Measurements from ENCODE around the gene ZNF213.
A peak's percentile ranks its signal among the peaks of the same experiment; 100 is the strongest.
"Not testable (repeated sequence)": the region's sequence is repeated elsewhere in the genome, so short reads cannot be mapped to it uniquely, and the experiment has no call there.

ZNF213 gene

DNA sequence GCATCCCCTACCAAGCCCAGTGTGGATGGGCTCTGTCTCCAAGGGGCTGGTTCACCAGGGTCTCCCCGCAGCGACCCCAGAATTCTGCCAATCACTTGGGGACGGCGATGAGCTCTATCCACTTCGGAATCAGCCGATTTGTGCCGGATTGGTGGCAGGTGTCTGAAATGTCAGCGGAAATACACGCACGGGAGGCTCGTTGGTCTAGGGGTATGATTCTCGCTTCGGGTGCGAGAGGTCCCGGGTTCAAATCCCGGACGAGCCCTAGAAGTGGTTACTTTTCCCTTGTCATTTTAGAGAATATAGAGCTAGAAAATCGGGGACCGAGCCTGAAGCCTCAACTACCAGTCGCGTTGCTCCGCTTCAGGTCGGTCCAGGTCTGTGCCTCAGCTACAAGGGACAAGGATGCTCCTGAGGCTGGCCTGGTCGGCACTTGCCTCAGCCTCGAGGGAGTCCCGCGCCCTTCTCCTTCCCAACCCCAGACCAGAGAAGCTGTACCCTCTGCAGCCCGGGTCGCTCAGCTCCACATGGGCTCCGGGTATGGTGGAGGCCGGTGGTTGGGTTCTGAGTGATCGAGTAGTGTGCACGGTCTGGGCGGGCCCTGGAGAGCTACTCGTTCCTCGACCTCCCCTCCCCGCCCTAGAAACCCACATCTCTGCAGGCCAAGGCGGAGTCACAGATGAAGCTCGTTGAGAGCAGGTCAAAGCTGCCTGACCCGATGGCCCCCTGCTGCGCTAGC is 37.2 kb downstream of the ZNF213 start:
- no peak for DNase-seq

DNA sequence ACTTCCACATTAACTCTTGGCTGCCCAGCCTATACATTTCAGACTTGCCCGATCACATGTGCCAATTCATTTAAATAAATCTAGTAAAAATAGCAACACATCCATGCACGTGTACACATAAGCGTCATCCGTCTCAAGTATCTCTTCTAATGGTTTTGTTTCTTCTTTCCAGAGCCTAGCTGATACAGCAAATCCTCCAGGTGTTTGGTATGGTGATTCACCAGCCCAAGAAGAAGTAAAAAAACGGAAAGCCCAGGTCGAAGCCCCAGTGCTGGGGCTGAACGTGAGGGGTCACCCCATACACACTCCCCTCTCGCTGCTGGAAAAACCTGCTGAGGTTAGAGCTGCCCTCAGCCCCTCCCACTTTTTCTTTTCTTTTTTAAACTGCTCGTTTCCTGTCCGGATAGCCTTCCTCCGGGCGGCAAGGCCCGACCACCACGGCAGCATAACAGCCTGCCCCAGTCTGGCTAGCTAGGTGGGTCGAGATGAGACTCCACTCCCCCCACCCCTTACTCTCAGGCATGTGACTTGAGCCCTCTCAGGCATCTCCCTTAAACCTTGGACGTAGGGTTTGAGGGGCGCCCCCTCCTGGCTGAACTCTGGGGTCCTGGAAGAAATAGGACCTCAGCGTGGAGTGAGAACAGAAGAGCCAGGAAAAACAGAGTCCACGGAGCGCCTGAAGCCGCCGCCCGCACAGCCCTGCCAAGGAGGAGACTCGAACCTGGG is 39.2 kb downstream of the ZNF213 start:
- DNase-seq: peak; percentile 46

DNA sequence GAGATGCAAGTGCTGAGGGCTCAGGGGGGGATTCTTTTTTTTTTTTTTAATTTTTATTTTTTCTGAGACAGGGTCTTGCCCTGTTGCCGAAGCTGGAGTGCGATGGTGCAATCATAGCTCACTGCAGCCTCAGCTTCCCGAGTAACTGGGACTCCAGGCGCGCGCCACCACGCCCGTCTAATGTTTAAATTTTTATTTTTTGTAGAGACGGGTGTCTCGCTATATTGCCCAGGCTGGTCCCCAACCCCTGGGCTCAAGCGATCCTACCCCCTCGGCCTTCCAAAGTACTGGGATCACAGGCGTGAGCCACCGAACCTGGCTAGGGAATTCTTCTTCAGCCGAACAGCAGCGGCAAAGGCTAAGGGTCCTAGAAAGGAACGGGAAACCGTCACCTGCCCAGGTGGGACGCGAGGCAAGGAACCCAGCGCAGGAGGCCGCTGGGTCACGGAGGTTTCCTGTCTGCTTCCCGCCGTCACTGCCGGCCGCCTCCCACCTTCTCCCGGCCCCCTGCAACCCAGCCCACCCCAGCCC is 39.9 kb downstream of the ZNF213 start:
- DNase-seq: no peak

DNA sequence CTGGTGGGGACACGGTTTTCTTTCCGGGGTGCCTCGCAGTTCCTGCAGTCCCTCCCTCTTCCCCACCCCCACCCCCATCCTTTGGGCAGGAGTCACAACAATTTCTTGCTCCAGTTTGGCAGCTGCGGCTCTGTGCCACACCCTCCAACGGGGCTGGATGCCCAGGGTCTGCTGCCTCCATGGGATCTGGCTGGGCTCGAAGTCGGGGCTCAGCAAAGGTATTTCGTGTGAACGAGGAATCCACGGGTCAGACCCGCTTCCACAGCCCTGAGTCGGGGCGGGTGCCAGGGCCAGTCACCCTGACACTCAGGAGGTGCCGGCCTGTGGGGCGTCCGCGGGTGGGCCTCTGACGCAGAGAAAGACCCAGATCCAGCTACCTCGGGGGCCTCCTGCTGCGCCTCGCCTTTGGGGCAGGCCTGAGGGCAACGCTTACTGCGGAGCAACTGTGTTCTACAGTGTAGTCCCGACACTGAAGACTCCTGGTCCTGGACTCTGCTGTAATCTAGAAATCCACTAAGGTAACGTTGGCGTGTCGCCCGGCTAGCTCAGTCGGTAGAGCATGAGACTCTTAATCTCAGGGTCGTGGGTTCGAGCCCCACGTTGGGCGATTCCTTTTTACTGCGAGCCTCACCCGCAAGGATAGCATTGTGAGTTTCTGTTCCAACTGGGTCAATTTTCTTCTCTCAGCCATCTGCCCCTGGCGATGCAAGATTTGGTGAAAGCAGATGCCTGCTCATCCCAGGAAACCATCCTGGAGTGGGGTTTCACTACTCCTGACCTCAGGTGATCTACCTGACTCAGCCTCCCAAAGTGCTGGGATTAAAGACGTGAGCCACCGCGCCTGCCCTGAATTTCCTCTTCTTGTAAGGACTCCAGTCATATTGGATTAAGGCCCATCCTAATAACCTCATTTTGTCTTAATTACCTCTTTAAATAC is 40.6 kb downstream of the ZNF213 start:
- no peak for DNase-seq

DNA sequence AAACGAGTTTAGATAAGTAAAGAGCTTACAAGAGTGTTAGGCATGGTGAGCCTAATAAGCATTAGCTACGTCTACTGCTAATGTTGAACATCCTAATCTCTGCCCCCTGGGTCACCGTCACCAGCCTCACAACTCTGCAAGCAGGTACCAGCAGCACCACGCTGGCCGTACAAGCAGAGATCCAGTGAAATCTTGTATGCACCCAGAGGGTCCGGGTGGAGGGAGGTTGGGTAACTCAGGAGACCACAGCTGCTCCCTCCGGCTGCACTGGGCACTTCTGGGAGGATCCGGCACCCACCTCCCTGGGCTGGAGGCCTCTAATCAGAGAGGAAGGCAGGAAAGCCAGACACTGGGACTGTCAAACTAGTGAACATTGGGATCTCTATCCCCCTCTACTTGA is 44.8 kb downstream of the ZNF213 start:
- DNase-seq: no peak

DNA sequence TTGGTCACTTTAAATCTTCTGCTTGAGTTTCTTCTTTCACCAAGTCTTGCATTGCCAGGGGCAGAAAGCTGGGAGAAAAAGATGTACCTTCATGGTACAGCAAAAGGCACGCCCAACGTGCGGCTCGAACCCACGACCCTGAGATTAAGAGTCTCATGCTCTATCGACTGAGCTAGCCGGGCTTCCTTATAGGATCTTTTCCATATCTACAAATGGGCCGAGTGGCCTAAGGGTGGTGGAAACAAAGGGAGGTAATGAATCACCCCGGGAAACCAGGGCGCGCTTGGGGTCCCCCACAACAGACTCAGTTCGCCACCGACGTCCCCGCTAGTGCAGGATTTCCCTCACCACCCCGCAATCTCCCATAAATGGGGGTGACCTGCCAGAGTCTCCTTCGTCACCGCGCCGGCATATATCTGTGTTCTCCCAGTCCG is 45.6 kb downstream of the ZNF213 start:
- DNase-seq: no peak

DNA sequence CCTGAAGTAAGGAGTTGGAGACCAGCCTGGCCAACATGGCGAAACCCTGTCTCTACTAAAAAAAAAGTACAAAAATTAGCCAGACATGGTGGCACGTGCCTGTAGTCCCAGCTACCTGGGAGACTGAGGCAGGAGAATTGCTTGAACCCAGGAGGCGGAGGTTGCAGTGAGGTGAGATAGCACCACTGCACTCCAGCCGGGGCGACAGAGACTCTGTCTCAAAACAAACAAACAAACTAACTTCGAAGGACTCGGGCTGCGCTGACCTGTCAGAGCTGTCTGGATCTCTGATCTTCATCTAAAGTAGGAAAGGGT is 47.4 kb downstream of the ZNF213 start:
- DNase-seq: not testable (repeated sequence)

DNA sequence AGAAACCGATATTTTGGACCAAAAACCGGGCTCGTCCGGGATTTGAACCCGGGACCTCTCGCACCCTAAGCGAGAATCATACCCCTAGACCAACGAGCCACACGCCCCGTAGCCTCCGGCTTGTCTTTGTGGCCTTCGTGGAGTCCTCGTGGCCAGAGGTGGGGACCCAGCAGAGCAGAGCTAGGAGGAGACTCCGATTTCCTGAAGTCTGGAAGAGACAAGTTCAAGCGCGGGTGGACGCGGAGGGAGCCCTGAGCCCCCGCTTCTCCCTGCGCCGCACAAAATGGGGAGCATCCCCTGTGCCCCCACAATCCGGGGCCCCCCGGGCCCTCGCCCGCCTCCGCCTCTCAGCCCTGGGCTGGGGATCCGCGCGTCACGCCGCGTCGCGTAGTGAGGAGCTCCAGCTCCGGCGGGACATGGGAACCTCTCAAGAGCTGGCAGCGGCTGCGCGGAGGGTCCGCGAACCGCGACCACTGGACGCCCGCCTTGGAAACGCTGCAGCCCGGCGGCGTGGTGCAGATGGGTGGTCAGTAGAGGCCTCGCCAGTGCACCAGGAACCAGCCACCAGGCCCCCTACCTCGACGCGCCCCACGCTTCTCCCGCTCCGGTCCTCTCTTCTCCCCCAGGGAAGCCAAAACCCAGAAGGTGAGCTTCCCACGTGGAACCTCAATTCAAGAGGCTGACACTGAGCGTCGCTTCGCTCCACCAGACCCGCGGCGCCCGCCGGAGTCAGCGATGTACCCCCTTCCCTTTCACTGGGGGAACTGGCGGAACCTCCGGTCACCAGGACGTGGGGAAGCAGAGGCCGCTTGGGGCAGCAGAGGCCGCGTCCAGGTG is 48.0 kb downstream of the ZNF213 start:
- DNase-seq: no peak

DNA sequence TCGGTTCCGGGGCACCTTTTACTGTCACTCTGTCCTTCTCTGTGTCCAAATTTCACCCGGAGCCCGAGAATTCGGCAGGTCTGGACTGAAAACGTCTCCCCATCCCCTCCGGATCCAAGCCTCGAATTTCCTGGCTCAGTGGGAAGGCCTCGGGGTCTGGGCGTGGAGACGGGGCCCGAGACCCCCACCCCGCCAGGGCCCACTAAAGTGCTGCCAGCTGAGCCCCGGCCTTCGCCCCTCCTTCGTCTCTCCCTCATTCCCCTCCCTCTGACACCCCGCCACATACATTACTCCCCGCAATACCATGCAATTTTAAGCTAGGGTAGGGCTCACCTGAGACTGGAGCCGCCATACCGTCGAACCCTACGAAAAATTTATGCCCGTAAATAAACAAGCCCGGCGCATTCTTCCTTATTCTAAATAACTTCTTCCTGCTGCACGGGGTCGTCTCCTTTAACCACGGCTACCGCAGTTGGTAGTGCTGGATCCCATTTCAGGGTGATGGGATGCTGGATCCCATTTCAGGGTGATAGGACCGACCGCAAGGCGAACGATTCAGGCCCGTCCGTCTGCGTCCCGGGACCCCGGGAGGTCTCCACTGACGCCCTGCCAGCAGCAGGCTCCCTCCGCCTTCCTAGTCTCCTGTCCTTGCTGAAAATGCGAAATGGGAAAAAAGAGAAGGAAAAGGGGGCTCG is 48.8 kb downstream of the ZNF213 start:
- DNase-seq: no peak

DNA sequence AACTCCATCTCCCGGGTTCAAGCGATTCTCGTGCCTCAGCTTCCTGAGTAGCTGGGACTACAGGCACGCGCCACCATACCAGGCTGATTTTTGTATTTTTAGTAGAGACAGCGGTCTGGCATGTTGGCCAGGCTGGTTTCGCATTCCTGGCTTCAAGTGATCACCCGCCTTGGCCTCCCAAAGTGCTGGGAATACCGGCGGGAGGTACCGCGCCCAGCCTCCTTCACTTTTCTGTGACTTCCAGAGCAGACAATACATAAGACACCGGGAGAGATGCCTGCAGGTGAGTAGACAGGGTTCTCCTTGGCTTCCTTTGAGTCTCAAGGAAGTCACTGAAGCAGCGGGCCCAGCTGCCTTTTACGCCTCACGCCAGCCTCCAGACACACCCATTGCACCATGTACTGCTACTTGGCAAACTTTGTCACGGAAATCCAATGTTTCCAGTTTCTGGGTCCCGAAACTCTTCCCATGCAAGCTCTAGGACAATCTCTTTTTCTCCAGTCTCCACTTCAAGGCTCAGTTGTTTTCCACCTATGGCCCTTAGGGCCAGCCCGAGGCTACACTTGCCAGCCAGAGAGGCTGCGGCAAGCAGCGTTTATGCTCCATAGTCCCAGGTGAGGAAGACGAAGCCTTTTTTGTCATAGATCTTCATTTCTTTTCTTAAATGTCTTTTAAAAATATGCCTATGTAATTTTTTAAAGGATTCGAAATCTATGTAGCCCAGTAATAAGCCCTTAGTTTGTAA is 52.3 kb downstream of the ZNF213 start:
- DNase-seq: no peak

DNA sequence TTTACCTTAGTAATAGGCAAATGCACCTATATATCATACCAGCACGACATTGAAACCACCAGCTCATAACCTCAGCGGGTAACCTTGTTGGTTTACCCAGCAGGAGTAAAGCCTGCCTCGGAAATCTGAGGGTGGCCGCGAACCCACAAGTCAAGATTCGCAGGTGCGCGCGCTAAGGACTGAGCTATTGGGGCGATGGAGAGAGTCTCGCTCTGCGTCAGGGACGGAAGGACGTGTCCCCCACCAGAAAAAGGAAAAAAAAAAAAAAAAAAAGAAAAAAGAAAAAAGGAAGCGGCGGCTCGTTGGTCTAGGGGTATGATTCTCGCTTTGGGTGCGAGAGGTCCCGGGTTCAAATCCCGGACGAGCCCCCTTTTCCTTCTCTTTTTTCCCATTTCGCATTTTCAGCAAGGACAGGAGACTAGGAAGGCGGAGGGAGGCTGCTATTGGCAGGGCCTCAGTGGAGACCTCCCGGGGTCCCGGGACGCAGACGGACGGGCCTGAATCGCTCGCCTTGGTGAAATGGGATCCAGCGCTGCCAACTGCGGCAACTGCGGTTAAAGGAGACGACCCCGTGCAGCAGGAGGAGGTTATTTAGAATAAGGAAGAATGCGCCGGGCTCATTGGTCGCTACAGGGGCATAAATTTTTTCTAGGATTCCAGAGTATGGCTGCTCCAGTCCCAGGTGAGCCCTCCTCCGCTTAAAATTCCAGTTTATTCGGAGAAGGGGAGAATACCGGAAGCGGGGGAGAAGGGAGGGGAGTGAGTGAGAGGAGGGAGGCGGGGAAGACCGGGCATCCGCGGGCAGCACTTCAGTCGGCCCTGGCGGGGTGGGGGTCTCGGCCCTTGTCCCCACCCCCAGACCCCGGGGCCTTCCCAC is 53.2 kb downstream of the ZNF213 start, which contains the start of gene OR1F1:
OR1F1 (plus strand) TSS at position 407 of the 877 bp plus-strand sequence.
- no peak for DNase-seq

DNA sequence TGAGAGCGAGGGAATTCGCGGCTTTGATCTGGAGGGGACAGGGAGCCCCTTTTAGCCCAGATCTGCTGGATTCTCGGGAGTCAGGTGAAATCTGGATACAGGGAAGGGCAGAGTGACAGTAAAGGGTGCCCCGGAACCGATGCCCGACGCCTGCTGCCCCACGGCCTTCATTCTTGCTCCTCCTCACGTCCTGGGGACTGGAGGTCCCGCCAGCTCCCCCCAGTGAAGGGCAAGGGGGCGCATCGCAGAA is 53.8 kb downstream of the ZNF213 start:
- no peak for DNase-seq

DNA sequence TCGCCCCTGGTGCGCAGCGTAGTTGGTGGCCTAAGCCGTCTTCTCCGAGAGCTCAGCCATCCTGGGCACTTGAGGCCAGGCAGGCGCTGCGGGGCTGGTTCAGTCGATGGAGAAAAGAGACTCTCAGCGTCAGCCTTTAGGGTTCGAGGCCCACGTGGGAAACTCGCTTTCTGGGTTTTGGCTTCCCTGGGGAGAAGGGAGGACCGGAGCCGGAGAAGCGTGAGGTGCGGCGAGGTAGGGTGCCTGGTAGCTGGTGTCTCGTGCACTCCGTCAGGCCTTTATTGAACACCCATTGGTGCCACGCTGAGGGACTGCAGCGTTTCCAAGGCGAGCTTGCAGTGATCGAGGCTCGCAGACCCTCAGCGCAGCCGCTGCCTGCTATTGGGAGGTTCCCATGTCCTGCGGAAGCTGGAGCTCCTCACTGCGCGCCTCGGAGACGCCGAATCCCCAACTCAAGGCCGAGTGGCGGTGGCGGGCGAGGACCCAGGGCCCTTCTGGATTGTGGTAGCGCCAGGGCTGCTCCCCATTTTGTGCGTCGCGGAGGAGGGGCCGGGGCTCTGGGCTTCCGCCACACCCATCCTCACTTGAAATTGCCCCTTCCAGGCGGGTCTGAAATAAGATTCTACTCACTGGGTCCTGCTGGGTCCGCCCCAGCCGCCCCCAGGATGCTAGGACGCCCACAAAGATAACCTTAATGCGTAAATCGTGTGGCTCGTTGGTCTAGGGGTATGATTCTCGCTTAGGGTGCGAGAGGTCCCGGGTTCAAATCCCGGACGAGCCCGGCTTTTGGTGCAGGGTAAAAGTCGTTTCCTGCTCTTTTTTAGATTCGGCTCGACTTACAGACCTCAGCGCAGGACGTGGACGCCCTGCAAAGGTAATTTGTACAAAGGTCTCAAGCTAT is 54.3 kb downstream of the ZNF213 start:
- DNase-seq: no peak

DNA sequence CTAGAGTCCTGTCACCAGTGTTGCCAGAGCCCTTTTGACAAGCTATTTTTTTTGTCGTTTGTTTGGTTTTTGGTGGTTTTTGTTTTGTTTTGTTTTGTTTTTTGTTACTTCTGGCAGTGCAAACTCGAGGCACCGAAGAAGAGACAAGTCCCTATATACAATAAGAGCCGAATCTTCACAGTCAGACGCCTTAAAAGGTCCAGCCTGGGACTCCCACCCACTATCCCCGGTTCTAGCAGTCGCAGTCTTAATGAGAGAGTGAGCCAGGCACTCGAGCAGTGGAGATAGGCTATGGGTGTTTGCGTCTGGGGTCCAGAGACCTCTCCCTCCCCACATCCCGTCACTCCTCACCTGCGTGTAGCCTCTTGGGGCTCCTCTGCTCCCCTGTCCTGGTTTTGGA is 55.0 kb downstream of the ZNF213 start:
- no peak for DNase-seq

DNA sequence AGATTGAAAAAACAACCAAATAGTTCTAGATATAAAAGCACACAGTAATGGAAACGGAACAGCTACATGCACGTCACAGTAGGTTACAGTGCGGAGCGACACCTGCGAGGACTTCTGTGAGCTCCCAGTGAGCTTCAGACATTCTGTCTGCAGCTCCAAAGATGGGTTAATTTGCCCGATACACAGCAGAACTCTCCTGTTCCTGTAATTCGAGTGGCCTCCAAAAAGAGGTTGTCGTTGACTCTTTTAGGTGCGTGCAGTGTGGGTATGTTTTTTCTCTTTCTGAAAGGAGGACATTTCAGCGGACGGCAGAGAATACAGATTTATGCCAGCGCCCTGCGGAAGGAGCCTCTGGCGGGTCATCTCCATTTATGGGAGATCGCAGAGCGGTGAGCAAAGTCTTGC is 56.1 kb downstream of the ZNF213 start:
- DNase-seq: no peak
